ENCODE data around the gene MICAL3. TPM values are rescaled to one million over a fixed set of nuclear protein-coding genes. Genes with fewer than 3 reads are reported as not detected.

Gene MICAL3
- total and polyA plus RNA-seq, 9 of the 15 experiments (the other 6 are each of a cell fraction or from before 2014, with no cell fraction given): 0.53 to 32.1 (median 12.3) TPM

DNA sequence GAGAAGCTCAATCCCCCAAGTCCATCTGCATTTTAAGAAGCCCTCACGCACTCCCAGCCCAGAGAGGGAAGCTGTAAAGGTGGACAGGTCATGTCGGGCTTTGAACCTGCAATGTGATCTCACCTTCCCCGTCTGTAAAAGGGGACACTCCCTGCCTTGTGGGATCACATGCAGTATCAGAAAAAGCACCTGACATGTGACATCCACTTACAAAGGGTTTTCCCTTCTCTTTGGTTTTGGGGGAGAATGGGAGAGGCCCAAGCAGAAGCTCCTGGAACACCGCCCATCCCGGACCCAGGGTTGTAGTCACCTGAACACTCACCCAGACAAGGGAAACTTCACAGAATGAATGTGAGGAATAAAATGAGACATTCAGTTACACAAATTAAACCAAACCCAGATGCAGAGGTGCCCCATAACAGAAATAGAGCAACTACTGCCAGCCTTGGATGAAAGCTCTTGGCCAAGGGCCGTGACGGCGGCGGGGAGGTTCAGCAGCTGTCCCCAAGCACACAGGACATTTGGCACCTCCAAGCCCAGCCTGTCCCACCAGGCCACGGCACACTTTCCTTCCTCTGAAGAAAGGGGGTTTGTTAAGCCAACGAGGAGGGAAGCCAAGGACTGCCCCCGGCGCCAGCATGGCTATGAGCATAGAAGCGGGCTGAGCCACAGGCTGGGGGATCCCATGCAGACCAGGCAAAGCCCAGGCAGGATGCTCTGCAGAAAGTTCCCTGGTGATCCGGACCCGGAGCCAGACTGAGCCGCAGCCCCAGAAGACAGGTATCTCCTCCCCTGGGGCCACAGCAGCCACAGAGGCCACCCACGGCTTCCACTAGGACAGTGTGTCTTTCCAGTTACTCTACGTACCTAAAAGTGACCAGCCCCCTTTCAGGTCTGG, 253.9 kb downstream of the MICAL3 start:
- H4K20me1 ChIP-seq (replicated peaks; ENCODE audit: control insufficient read depth, insufficient read depth, low read length): peaks cover 47% of the 10 kb centered on the region
- H3K9me3 ChIP-seq (replicated peaks; ENCODE audit: control insufficient read depth, insufficient read depth, low read depth, low read length): no peaks in the 10 kb centered on the region
- FAIRE-seq (no peak), ATAC-seq (no peak), DNase-seq (ENCODE audit: extremely low read depth in 1 of 4, low spot score in 3 of 4) (no peak)
- H3K4me2 ChIP-seq (ENCODE audit: insufficient read depth, low read length): no peak overlapping the region
- WGBS (ENCODE audit: insufficient coverage, low coverage, missing lambda C conversion rate): 85% methylated on average over 19 of the region's 19 CpGs
- H3K27ac ChIP-seq (ENCODE audit: extremely low read depth, low read depth, low read length): no peak overlapping the region
- H3K79me2 ChIP-seq (ENCODE audit: control insufficient read depth, insufficient read depth, low read length): peaks cover 72% of the 10 kb centered on the region
- ChIA-PET POLR2A (interaction anchor here (0.6 to 7.0 kb wide), 8 partner anchors 9 to 282 kb away, joined by 3 to 54 read pairs (median 3); no protein-coding TSS in a partner anchor), CTCF (ENCODE audit: low intra/inter-chr PET ratio) (no interaction called here)
- H3K9ac ChIP-seq (ENCODE audit: insufficient read depth in 1 of 2, low read depth in 2 of 2, low read length in 2 of 2): peak overlapping the region in 1 of 2 experiments; percentile 67; a peak in 1 of 4 replicates
- intact Hi-C loops (cut with micrococcal nuclease): loop anchor here (10.0 kb wide), 1 partner anchor 294 kb away; no protein-coding TSS in a partner anchor
- no peaks in the 10 kb centered on the region for H3K9me1 ChIP-seq (ENCODE audit: control insufficient read depth, insufficient read depth, low read length)
- H3K4me3 ChIP-seq: no peak overlapping the region
- no TSS peak for BruUV-seq (replicated peaks)
- in situ Hi-C loops (cut with MboI): no loop called here
- H3K36me3 ChIP-seq (ENCODE audit: control insufficient read depth, insufficient read depth, low read length): peaks cover 18% of the 10 kb centered on the region; the same call in 2 of the 3 replicates
- peaks cover 13 to 60% of the 10 kb centered on the region in 2 experiments for H3K4me1 ChIP-seq (replicated peaks in 1 of 2; ENCODE audit: control insufficient read depth in 2 of 2, insufficient read depth in 2 of 2, low read length in 2 of 2)
- no peak for TF ChIP-seq RBBP5 (IDR thresholded peaks at IDR 0.05; ENCODE audit: borderline replicate concordance, insufficient read depth, low read length, poor library complexity, severe bottlenecking)
- TF ChIP-seq RAD51 (IDR thresholded peaks at IDR 0.05; ENCODE audit: borderline replicate concordance, low read depth): no peak
- no peak; the same call in 1 of the 2 replicates for TF ChIP-seq RBFOX2 (IDR thresholded peaks at IDR 0.05; ENCODE audit: low read depth, low read length)
- TF ChIP-seq CXXC5 (CRISPR knock-in tag; IDR thresholded peaks at IDR 0.05): no peak
- TF ChIP-seq ZNF311 (CRISPR knock-in tag; IDR thresholded peaks at IDR 0.05): no peak
- TF ChIP-seq YY1 (IDR thresholded peaks at IDR 0.05; ENCODE audit: borderline replicate concordance in 1 of 3, control insufficient read depth in 1 of 3, extremely low read depth in 1 of 3, insufficient read depth in 3 of 3, insufficient read length in 1 of 3, insufficient replicate concordance in 2 of 3, low read depth in 1 of 3, low read length in 2 of 3): no peak
- TF ChIP-seq, protein P1, sequence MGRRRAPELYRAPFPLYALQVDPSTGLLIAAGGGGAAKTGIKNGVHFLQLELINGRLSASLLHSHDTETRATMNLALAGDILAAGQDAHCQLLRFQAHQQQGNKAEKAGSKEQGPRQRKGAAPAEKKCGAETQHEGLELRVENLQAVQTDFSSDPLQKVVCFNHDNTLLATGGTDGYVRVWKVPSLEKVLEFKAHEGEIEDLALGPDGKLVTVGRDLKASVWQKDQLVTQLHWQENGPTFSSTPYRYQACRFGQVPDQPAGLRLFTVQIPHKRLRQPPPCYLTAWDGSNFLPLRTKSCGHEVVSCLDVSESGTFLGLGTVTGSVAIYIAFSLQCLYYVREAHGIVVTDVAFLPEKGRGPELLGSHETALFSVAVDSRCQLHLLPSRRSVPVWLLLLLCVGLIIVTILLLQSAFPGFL (CRISPR knock-in tag; IDR thresholded peaks at IDR 0.05): no peak
- no peak for TF ChIP-seq EP300 (IDR thresholded peaks at IDR 0.05; ENCODE audit: low read length)
- no peak for TF ChIP-seq KLF16 (IDR thresholded peaks at IDR 0.05)
- TF ChIP-seq TCFL5 (CRISPR knock-in tag; conservative IDR thresholded peaks at IDR 0.05): no peak
- no peak for TF ChIP-seq ETV5 (CRISPR knock-in tag; IDR thresholded peaks at IDR 0.05; ENCODE audit: low read depth)
- TF ChIP-seq, protein P2, sequence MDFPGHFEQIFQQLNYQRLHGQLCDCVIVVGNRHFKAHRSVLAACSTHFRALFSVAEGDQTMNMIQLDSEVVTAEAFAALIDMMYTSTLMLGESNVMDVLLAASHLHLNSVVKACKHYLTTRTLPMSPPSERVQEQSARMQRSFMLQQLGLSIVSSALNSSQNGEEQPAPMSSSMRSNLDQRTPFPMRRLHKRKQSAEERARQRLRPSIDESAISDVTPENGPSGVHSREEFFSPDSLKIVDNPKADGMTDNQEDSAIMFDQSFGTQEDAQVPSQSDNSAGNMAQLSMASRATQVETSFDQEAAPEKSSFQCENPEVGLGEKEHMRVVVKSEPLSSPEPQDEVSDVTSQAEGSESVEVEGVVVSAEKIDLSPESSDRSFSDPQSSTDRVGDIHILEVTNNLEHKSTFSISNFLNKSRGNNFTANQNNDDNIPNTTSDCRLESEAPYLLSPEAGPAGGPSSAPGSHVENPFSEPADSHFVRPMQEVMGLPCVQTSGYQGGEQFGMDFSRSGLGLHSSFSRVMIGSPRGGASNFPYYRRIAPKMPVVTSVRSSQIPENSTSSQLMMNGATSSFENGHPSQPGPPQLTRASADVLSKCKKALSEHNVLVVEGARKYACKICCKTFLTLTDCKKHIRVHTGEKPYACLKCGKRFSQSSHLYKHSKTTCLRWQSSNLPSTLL (IDR thresholded peaks at IDR 0.05): no peak
- TF ChIP-seq PHF21A (IDR thresholded peaks at IDR 0.05; ENCODE audit: borderline replicate concordance, low read depth): no peak
- TF ChIP-seq SIN3B (IDR thresholded peaks at IDR 0.05; ENCODE audit: low read depth): no peak
- no peak for TF ChIP-seq SAP30 (IDR thresholded peaks at IDR 0.05; ENCODE audit: borderline replicate concordance, insufficient read depth, low read depth, low read length, poor library complexity, severe bottlenecking)
- no peak for TF ChIP-seq ZNF436 (CRISPR knock-in tag; IDR thresholded peaks at IDR 0.05)
- no peaks in the 10 kb centered on the region for H3K27me3 ChIP-seq (ENCODE audit: control insufficient read depth in 2 of 2, insufficient read depth in 2 of 2, low read length in 2 of 2)
- no peak overlapping the region for H2AFZ ChIP-seq (ENCODE audit: low read depth, low read length)

Data from K562 (cell line).